Measurements from ENCODE around the gene FBXO36.

GRCh38 chr2:230042195-230042594 lies 119.9 kb downstream of the FBXO36 start:
- TF ChIP-seq CTCF (IDR thresholded peaks at IDR 0.05 in 8 of 11, conservative IDR thresholded peaks at IDR 0.05 in 3 of 11) = no peak
- no peak for TF ChIP-seq POLR2AphosphoS5 (IDR thresholded peaks at IDR 0.05)
- no peak for TF ChIP-seq POLR2A (IDR thresholded peaks at IDR 0.05)

Measured in spleen (tissue), 7 donors.